IMR-90 (cell line): ENCODE results near the gene CACNG5.

Experiments
- BHLHE40 ChIP-seq: fragments of 150-350 bp; IDR thresholded peaks from 2 replicates; pipeline ENCODE4 v1.6.1; 2016; ENCODE audit warnings: mild to moderate bottlenecking, low read depth, low read length
- CTCF ChIP-seq: conservative IDR thresholded peaks from 2 replicates; pipeline ENCODE4 v1.5.1; 2012; ENCODE audit warnings: mild to moderate bottlenecking, low read depth, low read length, improper control_type of control experiment
- ELK1 ChIP-seq: fragments of 150-350 bp; IDR thresholded peaks from 2 replicates; pipeline ENCODE4 v1.6.1; 2016; ENCODE audit warnings: low read depth, mild to moderate bottlenecking, low read length, moderate library complexity, borderline replicate concordance
- MAFK ChIP-seq: IDR thresholded peaks from 2 replicates; pipeline ENCODE4 v1.6.1; 2012; ENCODE audit warnings: low read depth, low read length, improper control_type of control experiment
- MAZ ChIP-seq: IDR thresholded peaks from 2 replicates; pipeline ENCODE4 v1.6.1; 2012; ENCODE audit warnings: low read depth, mild to moderate bottlenecking, low read length, improper control_type of control experiment, moderate library complexity, borderline replicate concordance
- MXI1 ChIP-seq: IDR thresholded peaks from 2 replicates; pipeline ENCODE4 v1.6.1; 2012; ENCODE audit warnings: low read depth, mild to moderate bottlenecking, low read length, moderate library complexity, borderline replicate concordance
- NFE2L2 ChIP-seq: fragments of 150-350 bp; IDR thresholded peaks from 2 replicates; pipeline ENCODE4 v1.6.1; 2016; ENCODE audit warnings: low read depth, mild to moderate bottlenecking, low read length
- POLR2A ChIP-seq: IDR thresholded peaks from 2 replicates; pipeline ENCODE4 v1.6.1; 2012; ENCODE audit warnings: mild to moderate bottlenecking, low read depth, low read length
- RAD21 ChIP-seq: IDR thresholded peaks from 2 replicates; pipeline ENCODE4 v1.6.1; 2012; ENCODE audit warnings: low read length, improper control_type of control experiment
- RCOR1 ChIP-seq: IDR thresholded peaks from 2 replicates; pipeline ENCODE4 v1.6.1; 2012; ENCODE audit warnings: mild to moderate bottlenecking, low read length, improper control_type of control experiment; ENCODE audit not compliant: insufficient replicate concordance
- SMC3 ChIP-seq: fragments of 150-350 bp; IDR thresholded peaks from 2 replicates; pipeline ENCODE4 v1.6.1; 2016; ENCODE audit warnings: low read depth, mild to moderate bottlenecking, antibody characterized with exemption, low read length, moderate library complexity

- no peak for TF ChIP-seq CTCF
- no peak for TF ChIP-seq POLR2A
- TF ChIP-seq MAFK, result no peak
- no peak for TF ChIP-seq MXI1
- no peak for TF ChIP-seq NFE2L2
- no peak for TF ChIP-seq BHLHE40
- TF ChIP-seq RCOR1, result no peak
- no peak for TF ChIP-seq RAD21
- no peak for TF ChIP-seq SMC3
- no peak for TF ChIP-seq ELK1
- no peak for TF ChIP-seq MAZ
These were observed 82.0 kb downstream of the CACNG5 start for GRCh38 chr17:66916946-66917345.
